HUDEP-2 (cell line): Measurements from ENCODE around the gene SAMMSON.
A peak's percentile ranks its signal among the peaks of the same experiment; 100 is the strongest.

Source experiments
- DNase-seq, 76 experiments: peaks; one replicate each; lab custom pipeline; 2025; ENCODE audit not compliant: unreplicated experiment in 76 of 76; lab: John Stamatoyannopoulos, UW

The SAMMSON gene

DNA sequence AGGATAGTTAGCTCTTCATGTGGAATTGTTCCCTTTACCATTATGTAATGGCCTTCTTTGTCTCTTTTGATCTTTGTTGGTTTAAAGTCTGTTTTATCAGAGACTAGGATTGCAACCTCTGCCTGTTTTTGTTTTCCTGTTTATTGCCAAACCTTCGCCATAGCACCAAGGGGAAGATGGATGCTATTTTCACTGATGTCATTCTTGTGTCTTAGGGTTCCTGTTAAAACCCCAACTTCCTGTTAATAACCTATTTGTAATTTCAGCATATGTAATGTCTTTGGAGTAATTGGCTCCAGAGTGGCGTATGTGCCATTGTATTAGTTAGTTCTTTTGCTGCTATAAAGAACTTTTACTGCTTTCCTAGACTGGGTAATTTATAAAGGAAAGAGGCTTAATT lies 10.8 kb downstream of the SAMMSON start:
- no peak for DNase-seq

DNA sequence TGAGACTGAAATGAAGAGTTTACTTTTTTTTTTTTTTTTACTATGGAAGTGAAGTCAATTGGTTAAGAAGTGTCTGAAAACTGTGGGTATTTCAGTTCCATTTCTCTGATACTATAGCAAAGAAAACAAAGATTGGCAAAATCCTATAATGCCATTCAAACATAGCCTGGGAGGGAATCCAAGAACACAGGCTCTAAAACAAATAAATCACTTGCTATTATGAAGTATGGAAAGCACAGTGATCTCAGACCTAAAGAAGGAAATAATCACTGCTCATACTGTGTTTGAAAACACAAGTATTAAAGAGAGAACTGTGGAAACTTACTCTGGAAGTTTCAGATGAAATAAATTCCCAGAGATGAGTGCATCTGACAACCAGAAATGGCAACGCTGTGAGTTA lies 12.0 kb downstream of the SAMMSON start:
- DNase-seq = no peak

DNA sequence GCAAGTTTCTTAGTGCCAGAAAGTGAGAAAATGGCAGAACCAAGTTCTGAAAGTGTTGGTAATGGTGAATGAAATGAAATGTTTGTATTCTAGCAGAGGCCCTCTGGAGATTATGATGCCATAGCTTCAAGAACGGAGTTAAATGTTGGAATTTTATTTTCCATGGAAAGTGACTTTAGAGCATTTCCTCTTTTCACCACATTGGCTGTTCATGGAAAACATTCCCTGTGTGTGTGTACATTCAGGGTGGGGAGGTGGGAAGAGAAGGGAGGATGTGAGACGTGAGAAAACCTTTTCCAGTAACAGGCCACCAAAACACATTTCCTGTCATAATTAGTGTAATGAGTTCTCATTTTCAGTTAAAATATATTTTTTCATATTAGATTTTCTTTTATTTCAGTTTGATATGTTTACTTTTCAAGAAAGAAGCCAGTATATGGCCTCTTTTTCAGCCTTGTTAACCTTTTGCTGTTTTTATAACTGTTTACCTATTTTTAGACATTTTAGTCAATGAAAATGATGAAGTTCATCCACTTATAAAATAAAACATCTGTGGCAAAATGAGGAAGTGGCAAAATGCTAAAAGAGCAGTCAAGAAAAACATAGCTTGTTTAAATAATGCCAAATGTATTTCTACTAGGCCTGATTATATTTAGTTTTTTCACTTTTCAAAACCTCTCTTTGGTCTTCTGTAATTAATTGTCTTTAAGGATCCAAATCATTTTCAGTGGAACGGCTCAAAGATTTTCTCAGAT lies 21.6 kb downstream of the SAMMSON start:
- DNase-seq = no peak

DNA sequence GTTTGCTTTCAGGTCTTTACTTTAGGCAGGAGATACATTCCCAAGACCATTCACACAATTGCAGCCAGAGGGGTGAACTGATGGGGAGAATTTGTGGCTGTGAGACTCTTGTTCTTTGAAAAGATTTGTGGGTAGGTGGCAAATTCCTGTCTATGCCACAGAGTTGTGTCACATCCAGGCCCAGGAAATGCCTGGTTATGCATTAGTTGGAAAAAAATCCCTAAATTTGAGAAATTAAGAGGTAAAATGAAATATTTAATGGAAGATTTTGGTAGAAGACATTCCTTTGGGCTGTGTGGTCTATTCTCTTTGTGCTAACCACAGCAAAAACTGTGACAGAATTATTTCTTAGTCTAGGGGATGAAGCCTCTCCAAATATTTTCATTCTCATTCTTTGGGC lies 28.8 kb downstream of the SAMMSON start:
- DNase-seq = no peak

DNA sequence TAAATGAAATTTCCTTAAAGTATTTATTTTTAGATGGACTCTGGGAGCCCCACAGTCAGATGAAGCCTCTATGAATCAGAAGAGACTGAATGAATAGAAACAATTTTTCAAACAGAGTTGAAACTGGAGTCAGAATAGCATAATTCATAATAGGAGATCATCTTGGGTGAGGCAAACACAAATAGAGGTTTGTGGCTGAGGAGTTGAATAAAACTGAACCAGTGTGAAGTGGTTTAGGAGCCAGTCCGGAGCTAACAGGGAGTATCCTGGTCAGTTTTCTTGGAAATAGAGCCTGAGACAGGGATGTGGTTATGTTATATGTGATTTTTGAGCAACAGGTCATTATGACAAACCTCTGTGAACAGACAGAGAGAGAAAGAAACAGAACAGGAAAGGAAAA lies 39.2 kb downstream of the SAMMSON start:
- no peak for DNase-seq

DNA sequence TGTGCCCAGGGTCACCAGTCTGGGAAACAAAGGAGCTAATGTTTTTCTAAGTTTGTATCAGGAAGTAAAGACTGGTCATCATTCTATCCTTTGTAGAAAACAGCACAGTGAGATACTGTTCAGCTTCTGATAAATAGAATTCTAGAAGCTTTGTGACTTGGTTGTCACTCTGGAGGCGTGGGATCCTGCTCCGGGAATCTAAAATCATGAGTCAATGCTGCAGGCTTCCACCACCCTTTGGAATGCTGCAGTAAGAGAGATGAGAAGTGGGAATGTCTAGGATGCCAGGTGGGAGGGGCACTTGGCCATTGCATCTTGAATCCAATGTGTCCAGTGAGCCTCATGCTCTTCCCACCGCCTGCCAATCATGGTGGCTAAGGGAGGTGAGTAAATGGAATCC lies 40.9 kb downstream of the SAMMSON start:
- no peak for DNase-seq

DNA sequence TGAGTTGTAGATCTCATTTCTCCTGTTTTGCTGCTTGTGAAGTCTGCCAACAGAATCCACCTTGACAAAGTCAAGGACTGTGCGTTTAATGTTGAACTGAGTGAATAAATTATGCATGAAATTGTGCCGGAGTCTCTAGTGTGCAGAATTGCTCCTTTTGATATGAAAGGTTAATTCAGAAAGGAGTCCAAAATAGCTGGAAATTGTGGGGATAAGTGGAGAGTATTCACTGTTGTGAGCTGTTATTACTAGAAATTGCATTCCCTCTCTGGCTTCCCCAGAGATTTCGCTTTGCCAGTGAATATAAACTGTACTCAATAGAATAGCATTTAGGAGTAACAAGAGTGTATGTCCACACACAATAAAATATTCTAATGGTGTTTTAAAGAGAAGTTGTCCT lies 43.1 kb downstream of the SAMMSON start:
- no peak for DNase-seq

DNA sequence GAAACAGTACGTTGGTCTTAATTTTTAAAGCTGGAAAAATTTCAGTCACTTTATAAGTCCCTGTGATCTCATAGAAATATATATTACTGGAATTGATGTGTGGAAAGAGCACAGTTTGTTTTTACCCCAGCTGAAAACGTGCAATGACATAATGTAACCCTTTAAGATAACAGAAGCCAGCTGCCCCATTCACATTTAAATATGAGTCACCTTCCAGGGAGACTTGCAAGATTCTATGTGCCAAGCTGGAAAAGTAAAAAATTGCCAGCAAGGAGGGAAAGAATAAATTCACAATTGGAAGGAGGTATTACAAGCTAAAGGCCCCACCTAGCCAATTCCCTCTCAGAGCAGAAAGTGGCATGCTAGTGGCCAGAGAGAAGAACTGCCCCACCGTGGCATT lies 50.2 kb downstream of the SAMMSON start:
- DNase-seq = no peak

DNA sequence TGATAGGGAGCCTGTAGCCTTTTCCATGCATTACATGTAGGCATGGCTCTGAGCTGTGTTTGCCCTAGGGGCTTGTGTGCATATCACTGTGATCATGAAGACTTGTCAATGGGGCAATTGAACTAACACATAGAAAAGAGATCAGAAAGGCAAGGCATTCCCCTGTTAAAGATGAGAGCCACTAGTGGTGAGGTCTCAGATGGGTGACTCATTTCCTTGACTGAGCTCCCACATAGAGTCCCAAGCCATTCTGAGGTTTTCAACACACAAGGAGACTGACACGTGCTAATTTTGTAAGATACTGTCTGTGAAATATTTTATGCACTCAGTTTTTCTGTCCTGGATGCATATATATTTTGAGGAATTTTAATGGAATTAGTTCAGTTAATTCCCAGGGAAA lies 53.8 kb downstream of the SAMMSON start:
- peak in 1 of 76 experiments; percentile 0 for DNase-seq

DNA sequence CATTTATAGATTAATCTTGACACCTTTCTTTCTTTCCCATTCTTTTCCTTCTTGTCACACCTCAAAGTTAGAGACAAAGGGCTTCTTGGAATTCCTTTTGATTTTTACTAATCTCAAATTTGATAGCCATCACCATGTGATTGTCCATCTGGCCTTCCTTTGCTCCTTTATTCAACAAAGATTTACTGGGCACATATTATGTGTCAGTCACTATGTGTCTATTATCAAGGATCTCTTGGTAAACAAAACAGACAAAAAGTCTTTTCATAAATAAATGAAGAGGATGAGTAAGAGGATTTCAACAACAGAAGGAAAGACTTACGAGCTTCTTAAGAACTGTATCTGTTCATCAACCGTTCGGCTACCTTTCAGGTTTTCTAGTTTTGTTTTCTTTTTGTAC lies 56.5 kb downstream of the SAMMSON start:
- no peak for DNase-seq

DNA sequence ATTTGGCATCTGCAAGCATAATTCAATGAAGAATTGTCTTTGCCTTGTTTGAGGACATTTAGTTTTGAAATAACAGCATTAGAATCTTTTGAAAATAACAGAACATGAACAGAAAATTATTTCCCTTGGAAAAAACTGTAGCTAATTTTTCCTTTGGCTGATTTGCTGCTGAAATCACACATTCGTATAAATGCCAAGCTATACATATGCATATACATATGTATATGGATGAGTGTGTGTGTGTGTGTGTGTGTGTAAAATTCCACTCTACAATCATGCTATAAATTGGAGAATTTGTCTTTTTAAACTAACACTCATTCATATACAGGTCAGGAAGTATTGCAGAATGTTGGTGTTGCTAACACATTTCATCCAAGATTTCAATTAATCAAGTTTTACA lies 57.9 kb downstream of the SAMMSON start:
- no peak for DNase-seq

DNA sequence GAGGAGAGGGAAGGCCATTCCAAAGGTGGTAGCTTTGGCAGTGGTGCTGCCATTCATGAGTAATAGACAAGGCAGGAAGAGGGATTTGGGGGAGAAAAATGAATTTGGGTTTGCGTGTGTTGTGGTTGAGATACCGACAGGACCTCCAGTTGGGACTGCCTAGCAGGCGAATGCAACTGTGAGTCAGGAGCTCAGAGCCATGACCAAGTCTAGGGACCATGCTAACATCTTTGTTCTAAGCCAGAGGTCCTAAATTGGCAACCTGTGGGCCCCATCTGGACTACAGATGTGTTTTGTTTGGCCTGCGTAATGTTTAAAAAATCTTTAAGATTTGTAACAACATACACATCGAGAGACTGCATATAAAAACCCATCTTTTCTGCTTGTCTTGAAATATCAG lies 61.6 kb downstream of the SAMMSON start:
- no peak for DNase-seq

DNA sequence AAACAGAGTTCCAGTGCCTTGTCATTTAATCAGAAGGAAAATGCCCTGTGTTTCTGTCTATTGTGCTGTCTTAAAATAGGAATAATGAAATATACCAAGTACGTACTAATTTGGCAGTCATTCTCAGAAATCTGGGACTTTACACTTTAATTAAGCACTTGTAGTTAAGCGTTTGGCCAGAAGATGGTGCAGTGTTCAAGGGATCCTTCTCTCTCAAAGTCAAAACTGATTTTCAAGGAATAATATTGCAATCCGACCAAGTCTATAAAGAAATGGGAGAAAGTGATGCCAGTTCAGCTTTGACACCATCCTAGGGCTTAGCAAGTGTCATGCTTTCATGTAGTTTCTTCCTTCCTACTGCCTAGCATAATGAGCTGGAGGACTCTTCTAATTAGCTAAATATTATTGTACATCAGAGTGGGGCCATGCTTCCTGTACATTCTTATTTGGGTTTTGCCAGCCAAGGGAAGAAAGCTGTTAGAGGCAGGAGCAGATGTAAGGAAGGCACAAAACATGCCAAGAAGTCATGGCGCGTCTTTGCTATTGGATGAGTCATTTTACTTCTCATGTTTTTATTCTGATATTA lies 64.8 kb downstream of the SAMMSON start:
- peak in 5 of 76 experiments; percentile 3 to 14 (median 4) for DNase-seq

DNA sequence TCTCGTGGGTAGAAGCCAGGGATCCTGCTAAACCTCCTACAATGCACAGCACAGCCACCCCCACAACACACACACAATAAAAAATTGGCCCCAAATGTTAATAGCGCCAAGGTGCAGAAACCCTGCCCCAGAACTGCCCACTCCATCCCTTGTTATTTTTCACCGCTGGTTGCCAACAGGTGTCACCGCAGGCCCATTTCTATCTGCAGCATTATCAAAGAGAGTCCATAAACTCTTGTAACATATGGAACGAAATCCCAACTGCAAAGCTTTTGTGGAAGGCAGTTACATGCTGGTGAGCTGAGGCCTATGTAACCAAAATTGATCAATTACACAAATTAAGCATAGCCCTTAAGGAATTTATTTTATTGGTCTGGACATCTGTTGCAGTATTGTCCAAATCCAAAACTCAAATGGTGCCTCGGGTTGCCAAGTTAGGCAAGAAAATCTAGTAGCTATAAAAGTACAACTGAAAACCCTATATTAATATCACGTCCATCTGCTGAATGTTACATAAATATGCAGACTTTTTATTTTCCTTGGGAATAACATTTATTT lies 66.2 kb downstream of the SAMMSON start:
- no peak for DNase-seq

DNA sequence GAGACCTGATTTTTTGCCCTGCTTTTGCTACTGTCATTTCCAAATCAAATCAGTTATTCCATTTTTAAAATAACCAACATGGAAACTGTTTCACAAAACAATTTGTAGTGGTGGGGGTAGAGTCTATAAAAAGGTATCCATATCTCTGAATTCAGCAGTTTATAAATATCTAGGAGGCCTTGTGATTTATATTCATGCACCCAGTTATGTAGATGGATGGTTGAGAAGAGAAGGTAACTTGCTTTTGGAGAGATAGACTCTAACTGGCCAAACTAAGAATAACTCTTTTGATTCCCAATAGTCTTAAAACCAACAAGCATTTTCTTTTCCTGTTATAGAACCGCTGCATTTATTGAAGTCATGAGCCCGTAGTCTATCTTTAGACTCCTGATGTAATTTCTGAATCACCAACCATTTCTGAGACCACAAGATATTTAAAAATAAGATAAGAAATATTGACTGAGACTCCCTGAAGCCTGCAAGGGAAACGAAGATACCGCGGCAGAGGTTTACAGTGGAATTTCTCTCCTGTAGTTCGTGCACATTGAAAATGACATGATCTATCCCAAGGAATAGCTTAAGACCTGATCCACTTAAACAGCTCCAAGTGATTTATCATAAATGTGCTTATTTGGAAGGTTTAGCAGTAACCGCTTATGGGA lies 68.5 kb downstream of the SAMMSON start:
- no peak for DNase-seq

DNA sequence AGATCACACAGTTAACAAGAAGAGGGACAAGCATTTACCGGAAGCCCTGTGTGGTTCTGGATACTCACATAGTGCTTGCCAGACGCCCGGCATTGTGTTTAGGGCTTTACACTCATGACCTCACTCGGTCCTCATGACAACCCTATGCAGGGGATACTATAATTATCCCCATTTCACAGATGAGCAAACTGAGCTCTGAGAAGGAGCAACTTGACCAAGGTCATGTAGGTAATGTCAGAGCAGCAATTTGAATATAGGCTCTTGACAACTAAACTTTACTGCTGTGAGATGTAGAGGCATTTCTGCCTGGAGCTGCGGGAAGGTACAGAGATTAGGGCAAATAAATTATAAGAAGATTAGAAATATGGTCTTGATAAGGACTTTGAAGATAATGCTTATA lies 70.0 kb downstream of the SAMMSON start:
- DNase-seq = no peak

DNA sequence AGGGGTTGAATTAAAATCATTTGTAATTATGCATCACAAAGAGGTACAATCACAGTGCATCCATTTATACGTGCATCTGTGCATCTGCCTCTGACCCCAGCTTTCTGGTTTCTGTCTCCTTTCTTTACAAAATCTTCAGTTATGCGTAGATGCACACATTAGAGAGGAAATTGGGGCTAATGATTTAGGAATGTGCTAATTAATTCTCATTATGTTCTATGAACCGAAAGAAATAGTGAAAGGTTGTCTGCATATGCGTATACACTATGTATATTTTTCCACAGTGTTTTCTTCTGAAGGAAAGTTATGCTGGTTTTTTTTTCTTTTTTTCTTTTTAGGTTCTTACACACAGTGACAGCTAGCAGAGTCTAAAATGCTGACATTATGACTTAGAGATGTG lies 71.6 kb downstream of the SAMMSON start:
- DNase-seq = no peak

DNA sequence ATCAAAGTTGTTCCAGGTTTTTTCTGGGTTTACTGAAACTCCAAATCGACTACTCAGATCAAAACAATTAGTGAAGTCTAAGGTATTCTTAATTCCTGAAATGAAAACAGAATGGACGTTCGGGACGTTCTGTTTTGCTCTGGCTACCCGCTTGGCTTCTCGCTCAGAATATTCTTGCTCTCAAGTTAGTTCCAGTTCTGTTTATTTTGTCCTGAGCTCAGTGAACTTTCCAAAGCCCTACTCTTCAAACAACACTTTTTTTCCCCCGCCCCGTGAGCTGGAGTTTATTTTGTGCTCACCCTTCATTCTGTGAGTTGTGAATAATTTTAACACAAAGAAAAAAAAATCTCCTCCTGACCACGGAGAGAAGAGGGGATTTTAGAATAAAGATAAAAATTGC lies 72.6 kb downstream of the SAMMSON start:
- no peak for DNase-seq

DNA sequence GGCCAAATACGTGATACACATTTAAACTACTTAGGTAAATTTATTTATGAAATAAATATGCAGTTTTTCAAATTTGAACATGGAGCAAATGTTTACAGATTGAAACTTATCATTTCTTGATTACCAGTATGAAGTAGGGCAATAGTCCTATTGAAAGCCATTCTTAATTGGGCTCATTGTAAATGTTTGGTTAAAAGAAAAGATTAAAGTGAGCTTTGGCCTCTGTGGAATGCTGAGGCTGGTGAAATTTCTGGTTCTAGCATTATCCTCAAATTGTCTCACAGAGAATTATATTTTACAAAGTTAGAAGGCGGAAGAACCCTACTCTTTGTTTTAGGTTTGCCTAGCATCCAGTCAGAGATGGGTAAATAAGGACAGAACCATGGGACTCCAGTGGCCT lies 73.2 kb downstream of the SAMMSON start:
- DNase-seq = no peak

DNA sequence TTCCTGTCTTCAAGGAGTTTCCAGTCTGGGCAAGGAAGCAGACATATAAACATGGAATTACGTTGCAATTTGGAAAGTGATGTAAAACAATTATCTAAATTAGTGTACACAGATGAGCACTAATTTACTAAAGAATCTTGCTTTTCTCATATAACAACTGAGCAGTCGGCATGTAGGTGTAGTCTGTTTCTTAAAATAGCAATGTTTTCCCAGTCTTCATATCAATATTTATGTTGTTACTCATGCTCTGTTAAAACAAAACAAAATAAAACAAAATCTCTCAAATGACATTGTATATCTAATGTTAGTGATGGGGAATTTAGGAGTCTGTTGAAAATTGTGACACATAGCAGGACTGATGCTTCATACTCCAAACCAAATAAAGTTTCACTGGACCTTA lies 75.6 kb downstream of the SAMMSON start:
- no peak for DNase-seq

DNA sequence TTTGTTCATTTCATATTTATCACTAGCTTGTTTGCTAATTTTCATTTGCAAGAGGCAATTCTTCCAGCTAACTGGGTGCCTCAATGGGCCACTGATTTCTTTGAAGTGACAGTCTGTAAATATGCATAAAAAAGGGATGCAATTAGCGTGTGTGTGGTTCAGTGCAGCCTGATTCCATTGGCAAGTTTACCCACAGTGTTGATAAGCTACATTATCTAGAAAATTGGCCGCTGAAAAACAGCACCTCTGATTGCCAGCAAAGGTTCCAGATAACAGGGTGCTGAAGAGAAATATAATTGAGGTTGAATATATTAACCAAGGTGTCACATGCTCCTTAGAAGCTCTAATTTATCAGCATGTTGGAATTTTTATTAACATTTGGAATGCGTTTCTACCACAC lies 76.9 kb downstream of the SAMMSON start:
- DNase-seq = no peak

DNA sequence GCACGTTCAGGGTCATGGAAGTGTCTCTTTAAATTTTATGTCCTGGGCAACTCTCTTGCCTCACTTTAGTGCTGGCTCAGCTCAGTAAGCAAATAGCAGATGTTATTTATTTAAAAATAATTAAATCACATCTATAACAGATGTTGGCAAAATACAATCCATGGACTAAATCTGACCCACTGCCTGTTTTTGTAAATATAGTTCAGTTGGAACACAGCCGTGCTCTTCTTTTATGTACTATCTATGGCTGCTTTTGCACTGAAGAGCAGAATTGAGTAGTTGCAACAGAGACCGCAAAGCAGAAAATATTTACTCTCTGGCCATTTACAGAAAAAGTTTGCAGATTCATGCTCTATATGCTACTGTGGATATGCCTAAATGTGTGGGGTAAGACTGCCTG lies 79.2 kb downstream of the SAMMSON start:
- no peak for DNase-seq
